ENCODE results near the gene CNTNAP3B. TPM values are rescaled to one million over a fixed set of nuclear protein-coding genes. Genes with fewer than 3 reads are reported as not detected.
"Not testable (repeated sequence)": the region's sequence is repeated elsewhere in the genome, so short reads cannot be mapped to it uniquely, and the experiment has no call there.

The CNTNAP3B gene
- total RNA-seq, 1 experiment from 2014 or later = not detected

GRCh38 chr9:42074868-42075267 lies 54.4 kb downstream of the CNTNAP3B start:
- not testable (repeated sequence) for H3K4me2 ChIP-seq (ENCODE audit: low read depth, low read length, poor library complexity, severe bottlenecking); H3K27ac ChIP-seq (ENCODE audit: low read length); H3K4me3 ChIP-seq (ENCODE audit: low read length); H3K36me3 ChIP-seq (ENCODE audit: insufficient read depth, low read length); H3K9me3 ChIP-seq (ENCODE audit: low read length); DNase-seq; H4K20me1 ChIP-seq (ENCODE audit: insufficient read depth, low read depth, low read length); H3K4me1 ChIP-seq (ENCODE audit: low read length); H3K79me2 ChIP-seq (ENCODE audit: low read length); H3K27me3 ChIP-seq (ENCODE audit: low read length); H2AFZ ChIP-seq (ENCODE audit: low read length); H3K9me2 ChIP-seq (replicated peaks; ENCODE audit: insufficient read depth, low read length); H3K9ac ChIP-seq (ENCODE audit: low read length)

GRCh38 chr9:42071026-42071425 lies 58.2 kb downstream of the CNTNAP3B start:
- not testable (repeated sequence) for H3K27ac ChIP-seq (ENCODE audit: low read length); H3K79me2 ChIP-seq (ENCODE audit: low read length); H3K36me3 ChIP-seq (ENCODE audit: insufficient read depth, low read length); H4K20me1 ChIP-seq (ENCODE audit: insufficient read depth, low read depth, low read length); H3K9ac ChIP-seq (ENCODE audit: low read length); H3K9me2 ChIP-seq (replicated peaks; ENCODE audit: insufficient read depth, low read length); H3K4me1 ChIP-seq (ENCODE audit: low read length); H3K4me2 ChIP-seq (ENCODE audit: low read depth, low read length, poor library complexity, severe bottlenecking); H3K4me3 ChIP-seq (ENCODE audit: low read length); H3K27me3 ChIP-seq (ENCODE audit: low read length); DNase-seq; H2AFZ ChIP-seq (ENCODE audit: low read length); H3K9me3 ChIP-seq (ENCODE audit: low read length)

- H3K9me3 ChIP-seq (ENCODE audit: low read length); H3K9me2 ChIP-seq (replicated peaks; ENCODE audit: insufficient read depth, low read length); H3K27ac ChIP-seq (ENCODE audit: low read length); H3K9ac ChIP-seq (ENCODE audit: low read length); H3K4me3 ChIP-seq (ENCODE audit: low read length); H3K79me2 ChIP-seq (ENCODE audit: low read length); H2AFZ ChIP-seq (ENCODE audit: low read length); H4K20me1 ChIP-seq (ENCODE audit: insufficient read depth, low read depth, low read length); H3K36me3 ChIP-seq (ENCODE audit: insufficient read depth, low read length); DNase-seq; H3K4me1 ChIP-seq (ENCODE audit: low read length); H3K4me2 ChIP-seq (ENCODE audit: low read depth, low read length, poor library complexity, severe bottlenecking); H3K27me3 ChIP-seq (ENCODE audit: low read length): not testable (repeated sequence)
Observed at GRCh38 chr9:42070035-42070799, 59.0 kb downstream of the CNTNAP3B start.

GRCh38 chr9:42053874-42054273 lies 75.4 kb downstream of the CNTNAP3B start:
- not testable (repeated sequence) for H4K20me1 ChIP-seq (ENCODE audit: insufficient read depth, low read depth, low read length); H3K9ac ChIP-seq (ENCODE audit: low read length); H3K27me3 ChIP-seq (ENCODE audit: low read length); H2AFZ ChIP-seq (ENCODE audit: low read length); H3K79me2 ChIP-seq (ENCODE audit: low read length); H3K9me2 ChIP-seq (replicated peaks; ENCODE audit: insufficient read depth, low read length); DNase-seq; H3K27ac ChIP-seq (ENCODE audit: low read length); H3K4me3 ChIP-seq (ENCODE audit: low read length); H3K9me3 ChIP-seq (ENCODE audit: low read length); H3K36me3 ChIP-seq (ENCODE audit: insufficient read depth, low read length); H3K4me2 ChIP-seq (ENCODE audit: low read depth, low read length, poor library complexity, severe bottlenecking); H3K4me1 ChIP-seq (ENCODE audit: low read length)

GRCh38 chr9:42050701-42051100 lies 78.5 kb downstream of the CNTNAP3B start:
- DNase-seq; H2AFZ ChIP-seq (ENCODE audit: low read length); H3K79me2 ChIP-seq (ENCODE audit: low read length); H3K9ac ChIP-seq (ENCODE audit: low read length); H3K27ac ChIP-seq (ENCODE audit: low read length); H3K4me1 ChIP-seq (ENCODE audit: low read length); H3K4me2 ChIP-seq (ENCODE audit: low read depth, low read length, poor library complexity, severe bottlenecking); H4K20me1 ChIP-seq (ENCODE audit: insufficient read depth, low read depth, low read length); H3K36me3 ChIP-seq (ENCODE audit: insufficient read depth, low read length); H3K9me2 ChIP-seq (replicated peaks; ENCODE audit: insufficient read depth, low read length); H3K4me3 ChIP-seq (ENCODE audit: low read length); H3K9me3 ChIP-seq (ENCODE audit: low read length); H3K27me3 ChIP-seq (ENCODE audit: low read length): not testable (repeated sequence)

- not testable (repeated sequence) for H3K36me3 ChIP-seq (ENCODE audit: insufficient read depth, low read length); H3K27me3 ChIP-seq (ENCODE audit: low read length); H3K79me2 ChIP-seq (ENCODE audit: low read length); H3K9ac ChIP-seq (ENCODE audit: low read length); H3K4me1 ChIP-seq (ENCODE audit: low read length); H3K9me2 ChIP-seq (replicated peaks; ENCODE audit: insufficient read depth, low read length); DNase-seq; H3K4me3 ChIP-seq (ENCODE audit: low read length); H3K4me2 ChIP-seq (ENCODE audit: low read depth, low read length, poor library complexity, severe bottlenecking); H3K9me3 ChIP-seq (ENCODE audit: low read length); H3K27ac ChIP-seq (ENCODE audit: low read length); H4K20me1 ChIP-seq (ENCODE audit: insufficient read depth, low read depth, low read length); H2AFZ ChIP-seq (ENCODE audit: low read length)
Observed at GRCh38 chr9:42044422-42045010, 84.7 kb downstream of the CNTNAP3B start.

DNA sequence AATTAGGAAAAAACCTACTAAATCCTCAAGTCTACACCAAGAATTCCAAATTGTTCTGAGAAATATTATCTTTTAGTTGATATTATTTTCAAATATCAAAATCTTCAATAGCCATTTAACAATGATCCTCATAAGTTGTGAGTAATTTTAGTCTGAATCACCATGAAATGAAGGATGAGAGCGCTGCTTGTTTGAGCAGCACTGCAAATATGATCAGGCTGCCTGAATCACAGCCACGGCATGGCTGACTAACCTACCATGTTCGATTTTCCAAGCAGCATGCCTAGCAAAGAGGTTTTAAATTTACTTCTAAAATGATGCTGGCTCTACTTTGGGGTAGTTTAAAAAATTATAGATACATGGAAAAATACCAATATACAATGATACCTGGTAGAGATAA lies 95.7 kb downstream of the CNTNAP3B start:
- not testable (repeated sequence) for H3K4me3 ChIP-seq (ENCODE audit: low read length); H3K9ac ChIP-seq (ENCODE audit: low read length); H3K9me2 ChIP-seq (replicated peaks; ENCODE audit: insufficient read depth, low read length); H3K79me2 ChIP-seq (ENCODE audit: low read length); H2AFZ ChIP-seq (ENCODE audit: low read length); H3K4me2 ChIP-seq (ENCODE audit: low read depth, low read length, poor library complexity, severe bottlenecking); H3K4me1 ChIP-seq (ENCODE audit: low read length); H4K20me1 ChIP-seq (ENCODE audit: insufficient read depth, low read depth, low read length); H3K9me3 ChIP-seq (ENCODE audit: low read length); H3K36me3 ChIP-seq (ENCODE audit: insufficient read depth, low read length); H3K27me3 ChIP-seq (ENCODE audit: low read length); DNase-seq; H3K27ac ChIP-seq (ENCODE audit: low read length)

GRCh38 chr9:42020639-42021038 lies 108.6 kb downstream of the CNTNAP3B start:
- not testable (repeated sequence) for H3K9me2 ChIP-seq (replicated peaks; ENCODE audit: insufficient read depth, low read length); H3K4me1 ChIP-seq (ENCODE audit: low read length); DNase-seq; H3K27ac ChIP-seq (ENCODE audit: low read length); H2AFZ ChIP-seq (ENCODE audit: low read length); H3K27me3 ChIP-seq (ENCODE audit: low read length); H3K4me2 ChIP-seq (ENCODE audit: low read depth, low read length, poor library complexity, severe bottlenecking); H3K79me2 ChIP-seq (ENCODE audit: low read length); H3K9ac ChIP-seq (ENCODE audit: low read length); H3K4me3 ChIP-seq (ENCODE audit: low read length); H4K20me1 ChIP-seq (ENCODE audit: insufficient read depth, low read depth, low read length); H3K36me3 ChIP-seq (ENCODE audit: insufficient read depth, low read length); H3K9me3 ChIP-seq (ENCODE audit: low read length)

Data from Karpas-422 (cell line).